ENCODE data around the gene HJURP. TPM values are rescaled to one million over a fixed set of nuclear protein-coding genes. Genes with fewer than 3 reads are reported as not detected.

The HJURP gene
- total RNA-seq, 1 experiment from 2014 or later, result 37.0 TPM

- BruUV-seq (replicated peaks), result no TSS peak
- H2AFZ ChIP-seq (ENCODE audit: low read length), result no peak overlapping the region
- no peak overlapping the region for H3K4me3 ChIP-seq (ENCODE audit: low read length)
- DNase-seq (no peak), ATAC-seq (no peak)
- intact Hi-C loops (cut with micrococcal nuclease), result loop anchor here (5.0 kb wide), 1 partner anchor 35 kb away; no protein-coding TSS in a partner anchor
- POLR2A ChIA-PET (ENCODE audit: unreplicated experiment), result no interaction called here
- H3K27ac ChIP-seq (ENCODE audit: low read length), result no peak overlapping the region
- no peaks in the 10 kb centered on the region for H4K20me1 ChIP-seq (ENCODE audit: low read length)
- CTCF ChIA-PET, result no interaction called here
- no peaks in the 10 kb centered on the region for H3K9me3 ChIP-seq (ENCODE audit: low read length)
- peaks cover 27% of the 10 kb centered on the region for H3K79me2 ChIP-seq (ENCODE audit: low read length)
- no peak overlapping the region for H3K9ac ChIP-seq (ENCODE audit: low read length)
- H3K27me3 ChIP-seq (ENCODE audit: low read length), result no peaks in the 10 kb centered on the region
- H3K4me1 ChIP-seq (ENCODE audit: insufficient read depth, low read length), result 0 out of 2 replicates have a peak, but pooled peaks cover 9% of the 10 kb centered on the region
- H3K4me2 ChIP-seq (ENCODE audit: low read length), result no peak overlapping the region
- TF ChIP-seq EZH2phosphoT487 (IDR thresholded peaks at IDR 0.05; ENCODE audit: borderline replicate concordance, low read length) (no peak), EZH2 (IDR thresholded peaks at IDR 0.05; ENCODE audit: low read length, unreplicated experiment) (no peak)
- TF ChIP-seq, protein P1, sequence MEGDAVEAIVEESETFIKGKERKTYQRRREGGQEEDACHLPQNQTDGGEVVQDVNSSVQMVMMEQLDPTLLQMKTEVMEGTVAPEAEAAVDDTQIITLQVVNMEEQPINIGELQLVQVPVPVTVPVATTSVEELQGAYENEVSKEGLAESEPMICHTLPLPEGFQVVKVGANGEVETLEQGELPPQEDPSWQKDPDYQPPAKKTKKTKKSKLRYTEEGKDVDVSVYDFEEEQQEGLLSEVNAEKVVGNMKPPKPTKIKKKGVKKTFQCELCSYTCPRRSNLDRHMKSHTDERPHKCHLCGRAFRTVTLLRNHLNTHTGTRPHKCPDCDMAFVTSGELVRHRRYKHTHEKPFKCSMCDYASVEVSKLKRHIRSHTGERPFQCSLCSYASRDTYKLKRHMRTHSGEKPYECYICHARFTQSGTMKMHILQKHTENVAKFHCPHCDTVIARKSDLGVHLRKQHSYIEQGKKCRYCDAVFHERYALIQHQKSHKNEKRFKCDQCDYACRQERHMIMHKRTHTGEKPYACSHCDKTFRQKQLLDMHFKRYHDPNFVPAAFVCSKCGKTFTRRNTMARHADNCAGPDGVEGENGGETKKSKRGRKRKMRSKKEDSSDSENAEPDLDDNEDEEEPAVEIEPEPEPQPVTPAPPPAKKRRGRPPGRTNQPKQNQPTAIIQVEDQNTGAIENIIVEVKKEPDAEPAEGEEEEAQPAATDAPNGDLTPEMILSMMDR (conservative IDR thresholded peaks at IDR 0.05; ENCODE audit: low read depth, low read length), result no peak
- 0 out of 2 replicates have a peak, but pooled peaks cover 12% of the 10 kb centered on the region for H3K36me3 ChIP-seq (ENCODE audit: low read depth, low read length)
- no peaks in the 10 kb centered on the region for H3F3A ChIP-seq (ENCODE audit: low read length, unreplicated experiment)
- no peaks in the 10 kb centered on the region for H3K9me2 ChIP-seq (replicated peaks; ENCODE audit: low read length)
Measured at GRCh38 chr2:233862261-233862768, 8.0 kb upstream of the HJURP start.

GRCh38 chr2:233858331-233858730 is 4.0 kb upstream of the HJURP start:
- Histone ChIP-seq H3K9me3 (ENCODE audit: low read length) (no peaks in the 10 kb centered on the region), H3K9ac (ENCODE audit: low read length) (no peak overlapping the region), H3K9me2 (replicated peaks; ENCODE audit: low read length) (no peaks in the 10 kb centered on the region), H3K27ac (ENCODE audit: low read length) (no peak overlapping the region), H3K36me3 (ENCODE audit: low read depth, low read length) (peaks cover 3% of the 10 kb centered on the region; the same call in 1 of the 2 replicates), H3K27me3 (ENCODE audit: low read length) (no peaks in the 10 kb centered on the region), H4K20me1 (ENCODE audit: low read length) (no peaks in the 10 kb centered on the region), H3K4me2 (ENCODE audit: low read length) (no peak overlapping the region), H3K79me2 (ENCODE audit: low read length) (peaks cover 10% of the 10 kb centered on the region), H3K4me3 (ENCODE audit: low read length) (no peak overlapping the region), H3K4me1 (ENCODE audit: insufficient read depth, low read length) (peaks cover 10% of the 10 kb centered on the region), H3F3A (ENCODE audit: low read length, unreplicated experiment) (no peaks in the 10 kb centered on the region), H2AFZ (ENCODE audit: low read length) (no peak overlapping the region)
- ChIA-PET POLR2A (ENCODE audit: unreplicated experiment) (no interaction called here), CTCF (interaction anchor here (1.0 to 1.5 kb wide), 2 partner anchors 70 to 277 kb away, joined by 3 to 19 read pairs; no protein-coding TSS in a partner anchor)
- no peak for ATAC-seq
- no TSS peak for BruUV-seq (replicated peaks)
- intact Hi-C loops (cut with micrococcal nuclease), result no loop called here
- TF ChIP-seq, protein P1 (conservative IDR thresholded peaks at IDR 0.05; ENCODE audit: low read depth, low read length), result no peak
- TF ChIP-seq EZH2 (IDR thresholded peaks at IDR 0.05; ENCODE audit: low read length, unreplicated experiment), result no peak
- no peak for TF ChIP-seq EZH2phosphoT487 (IDR thresholded peaks at IDR 0.05; ENCODE audit: borderline replicate concordance, low read length)
- no peak for DNase-seq

GRCh38 chr2:233857511-233858141 is 3.3 kb upstream of the HJURP start:
- CTCF ChIA-PET, result interaction anchor here (0.6 to 1.5 kb wide), 3 partner anchors 71 to 278 kb away, joined by 3 to 19 read pairs (median 3); no protein-coding TSS in a partner anchor
- POLR2A ChIA-PET (ENCODE audit: unreplicated experiment), result no interaction called here
- Histone ChIP-seq H3K27me3 (ENCODE audit: low read length) (no peaks in the 10 kb centered on the region), H3K4me3 (ENCODE audit: low read length) (no peak overlapping the region), H3K4me2 (ENCODE audit: low read length) (no peak overlapping the region), H4K20me1 (ENCODE audit: low read length) (0 out of 2 replicates have a peak, but pooled peaks cover 6% of the 10 kb centered on the region), H3K36me3 (ENCODE audit: low read depth, low read length) (peaks cover 10% of the 10 kb centered on the region), H3K9me2 (replicated peaks; ENCODE audit: low read length) (no peaks in the 10 kb centered on the region), H3K4me1 (ENCODE audit: insufficient read depth, low read length) (peaks cover 11% of the 10 kb centered on the region), H3K9me3 (ENCODE audit: low read length) (no peaks in the 10 kb centered on the region), H3K27ac (ENCODE audit: low read length) (no peak overlapping the region), H2AFZ (ENCODE audit: low read length) (no peak overlapping the region), H3K9ac (ENCODE audit: low read length) (no peak overlapping the region), H3F3A (ENCODE audit: low read length, unreplicated experiment) (no peaks in the 10 kb centered on the region), H3K79me2 (ENCODE audit: low read length) (peaks cover 17% of the 10 kb centered on the region)
- TF ChIP-seq, protein P1 (conservative IDR thresholded peaks at IDR 0.05; ENCODE audit: low read depth, low read length), result peak; percentile 87
- no peak for TF ChIP-seq EZH2phosphoT487 (IDR thresholded peaks at IDR 0.05; ENCODE audit: borderline replicate concordance, low read length)
- BruUV-seq (replicated peaks), result no TSS peak
- ATAC-seq, result no peak
- intact Hi-C loops (cut with micrococcal nuclease), result no loop called here
- DNase-seq, result peak; percentile 53
